AG10803 (cell line): ENCODE results near the gene DOCK8.

Experiments
- DNase-seq: peaks from one replicate; pipeline ENCODE4 v3.0.0; 2010; ENCODE audit warnings: low read depth
- H3K4me3 ChIP-seq: 2 replicates; pipeline ENCODE4 v1.5.1; 2011; ENCODE audit warnings: mild to moderate bottlenecking, low read length, control low read depth
- CTCF ChIP-seq: conservative IDR thresholded peaks from 2 replicates; pipeline ENCODE4 v1.5.1; 2011; ENCODE audit warnings: mild to moderate bottlenecking, low read length, control low read depth, inconsistent platforms

The DOCK8 gene

DNA sequence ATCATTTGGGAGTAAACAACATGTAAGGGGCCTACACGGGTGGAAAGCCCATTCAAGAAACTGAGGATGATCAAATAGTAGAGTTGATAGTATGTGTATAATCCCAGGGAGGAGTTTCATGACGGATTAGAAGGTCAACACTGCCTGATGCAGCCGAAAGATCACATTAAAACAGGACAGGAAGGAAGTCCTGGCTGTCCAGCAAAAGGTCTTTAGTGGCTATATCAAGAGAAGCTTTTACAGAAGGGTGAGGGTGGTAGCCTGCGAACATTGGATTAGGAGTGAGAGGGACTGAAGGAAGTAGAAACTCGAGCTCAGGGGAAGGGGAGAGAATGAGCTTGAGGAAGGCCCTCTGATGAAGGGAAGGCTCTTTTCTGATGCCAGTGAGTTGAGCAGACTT is 36.0 kb downstream of the DOCK8 start:
- TF ChIP-seq CTCF, result no peak
- no peak for DNase-seq
- no peak overlapping the region for H3K4me3 ChIP-seq

GRCh38 chr9:251398-251797 is 36.7 kb downstream of the DOCK8 start:
- no peak for DNase-seq
- no peak overlapping the region for H3K4me3 ChIP-seq
- no peak for TF ChIP-seq CTCF

- DNase-seq, result no peak
- no peak overlapping the region for H3K4me3 ChIP-seq
- no peak for TF ChIP-seq CTCF
These were observed 38.9 kb downstream of the DOCK8 start for GRCh38 chr9:253539-253938.

- H3K4me3 ChIP-seq, result no peak overlapping the region
- TF ChIP-seq CTCF, result no peak
- DNase-seq, result no peak
These were observed 39.9 kb downstream of the DOCK8 start for GRCh38 chr9:254516-254915.

DNA sequence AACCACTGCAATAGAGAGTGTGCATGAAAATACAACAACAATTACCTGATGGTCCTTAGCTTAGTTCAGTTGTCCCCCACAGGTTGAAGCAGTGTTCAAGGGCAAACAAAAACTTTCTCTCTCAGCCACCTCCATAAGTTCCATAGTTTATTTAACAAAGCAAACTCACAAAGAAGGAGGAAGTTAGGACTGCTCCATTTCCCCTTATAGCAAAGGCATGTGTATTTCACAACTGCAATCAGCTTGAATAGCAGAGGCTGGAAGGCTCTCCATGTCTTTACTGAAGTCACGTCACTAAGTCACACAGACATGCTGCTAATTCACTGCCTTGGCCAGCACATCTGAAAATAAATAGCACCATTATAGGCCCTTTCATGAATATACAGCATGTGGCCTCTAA is 43.3 kb downstream of the DOCK8 start:
- H3K4me3 ChIP-seq, result no peak overlapping the region
- no peak for DNase-seq
- TF ChIP-seq CTCF, result no peak

GRCh38 chr9:259405-260404 is 45.0 kb downstream of the DOCK8 start:
- no peak for DNase-seq
- H3K4me3 ChIP-seq, result no peak overlapping the region
- TF ChIP-seq CTCF, result no peak

DNA sequence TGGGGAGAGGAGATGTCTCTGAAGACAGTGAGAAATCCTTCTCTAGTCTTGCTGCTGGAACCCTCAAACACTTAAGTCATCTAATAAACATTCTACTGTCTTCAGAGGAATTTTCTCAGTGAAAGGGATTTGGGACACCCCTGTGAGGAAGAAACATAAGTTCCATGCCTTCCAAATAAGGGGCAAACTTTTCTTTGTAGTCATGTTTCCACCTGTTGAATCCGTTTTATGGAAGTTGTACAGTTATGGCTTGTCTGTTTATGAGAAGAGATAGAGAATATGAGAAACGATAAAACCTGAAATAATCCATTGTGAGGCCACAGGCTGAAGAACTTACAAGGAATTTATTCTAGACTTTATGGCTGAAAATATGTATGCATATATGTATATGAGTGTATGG is 49.6 kb downstream of the DOCK8 start:
- TF ChIP-seq CTCF, result no peak
- no peak for DNase-seq
- no peak overlapping the region for H3K4me3 ChIP-seq
